WI38 (cell line): ENCODE measurements around the gene EIF2S3.

Source experiments
- H3K4me3 ChIP-seq: 2 replicates; pipeline ENCODE4 v1.5.1; 2011; ENCODE audit warnings: low read depth, mild to moderate bottlenecking, control low read depth, low read length
- CTCF ChIP-seq: IDR thresholded peaks from 2 replicates; pipeline ENCODE4 v1.5.1; 2012; ENCODE audit warnings: low read depth, mild to moderate bottlenecking, control low read depth, low read length

EIF2S3 gene

GRCh38 chrX:24100713-24101112, 46.0 kb downstream of the EIF2S3 start:
- no peak for TF ChIP-seq CTCF
- no peak overlapping the region for H3K4me3 ChIP-seq

GRCh38 chrX:24110069-24110468, 55.3 kb downstream of the EIF2S3 start:
- H3K4me3 ChIP-seq = no peak overlapping the region
- no peak for TF ChIP-seq CTCF

GRCh38 chrX:24113181-24113580, 58.4 kb downstream of the EIF2S3 start:
- no peak for TF ChIP-seq CTCF
- H3K4me3 ChIP-seq = no peak overlapping the region

- no peak for TF ChIP-seq CTCF
- no peak overlapping the region for H3K4me3 ChIP-seq
These were observed 62.5 kb downstream of the EIF2S3 start for GRCh38 chrX:24117258-24117657.

GRCh38 chrX:24124244-24124799, 69.6 kb downstream of the EIF2S3 start:
- TF ChIP-seq CTCF = no peak
- H3K4me3 ChIP-seq = no peak overlapping the region

- no peak overlapping the region for H3K4me3 ChIP-seq
- TF ChIP-seq CTCF = no peak
These were observed 70.4 kb downstream of the EIF2S3 start for GRCh38 chrX:24125028-24125612.
